Measurements from ENCODE around the gene TMEM238L. TPM values are rescaled to one million over a fixed set of nuclear protein-coding genes. Genes with fewer than 3 reads are reported as not detected.

Gene TMEM238L
- total and polyA plus RNA-seq, 2 of the 8 experiments (the other 6 are each of a cell fraction or from before 2014, with no cell fraction given) = not detected

GRCh38 chr17:10836966-10837590 lies 33.2 kb upstream of the TMEM238L start:
- Histone ChIP-seq H3K9ac (replicated peaks in 1 of 4; ENCODE audit: extremely low read depth in 1 of 4, low read depth in 3 of 4, low read length in 3 of 4) (no peak overlapping the region), H3K36me3 (ENCODE audit: control insufficient read depth in 2 of 4, insufficient read depth in 4 of 4, low read length in 3 of 4) (no peaks in the 10 kb centered on the region), H4K91ac (replicated peaks; ENCODE audit: insufficient read length, low read length) (no peak overlapping the region), H3K4ac (replicated peaks; ENCODE audit: insufficient read length, low read depth, low read length) (no peak overlapping the region), H4K20me1 (replicated peaks in 1 of 2; ENCODE audit: control insufficient read depth in 1 of 2, insufficient read depth in 2 of 2, low read length in 2 of 2) (no peaks in the 10 kb centered on the region), H2BK120ac (replicated peaks; ENCODE audit: low read depth, low read length) (no peak overlapping the region), H3K4me3 (ENCODE audit: extremely low read depth in 1 of 4, insufficient read depth in 2 of 4, low read depth in 3 of 4, low read length in 4 of 4) (no peak overlapping the region), H3K23me2 (ENCODE audit: low read depth, low read length) (no peaks in the 10 kb centered on the region), H3K14ac (ENCODE audit: insufficient read length) (no peak overlapping the region), H4K8ac (ENCODE audit: extremely low read depth, insufficient read depth, low read length) (no peak overlapping the region; the same call in 1 of the 2 replicates), H3K4me2 (ENCODE audit: insufficient read depth in 1 of 2, low read depth in 2 of 2, low read length in 2 of 2) (no peak overlapping the region), H2BK12ac (ENCODE audit: low read depth, low read length) (no peak overlapping the region), H3K23ac (ENCODE audit: insufficient read length) (no peak overlapping the region), H2AFZ (ENCODE audit: low read length) (no peak overlapping the region), H2BK15ac (ENCODE audit: low read length) (no peak overlapping the region), H2BK20ac (ENCODE audit: low read length) (no peak overlapping the region), H3K27ac (ENCODE audit: low read depth, low read length) (no peak overlapping the region), H3K27me3 (replicated peaks in 1 of 4; ENCODE audit: control insufficient read depth in 3 of 4, extremely low read depth in 1 of 4, insufficient read depth in 3 of 4, low read length in 3 of 4) (no peaks in the 10 kb centered on the region), H3K79me1 (ENCODE audit: low read depth, low read length) (no peaks in the 10 kb centered on the region), H2AK5ac (ENCODE audit: low read depth, low read length) (no peak overlapping the region), H3K4me1 (replicated peaks in 1 of 4; ENCODE audit: control insufficient read depth in 3 of 4, insufficient read depth in 4 of 4, low read length in 3 of 4) (peaks cover 0 to 5% (median 0%) of the 10 kb centered on the region in 4 experiments; a peak in 2 of 7 replicates), H3K79me2 (ENCODE audit: control insufficient read depth in 1 of 2, insufficient read depth in 2 of 2, low read length in 2 of 2) (no peaks in the 10 kb centered on the region), H3K18ac (ENCODE audit: extremely low read depth, low read length) (no peak overlapping the region), H2BK5ac (ENCODE audit: low read depth, low read length) (no peak overlapping the region), H3K56ac (replicated peaks; ENCODE audit: insufficient read length, low read depth, low read length) (no peak overlapping the region), H3K9me3 (ENCODE audit: insufficient read depth in 2 of 2, low read depth in 1 of 2, low read length in 1 of 2) (no peaks in the 10 kb centered on the region), H4K5ac (ENCODE audit: insufficient read length, low read depth, low read length) (no peak overlapping the region)
- WGBS, 2 experiments (ENCODE audit: extremely low coverage in 1 of 2, insufficient coverage in 1 of 2, insufficient read length in 1 of 2, insufficient replicate concordance in 2 of 2, low coverage in 1 of 2, low lambda C conversion rate in 2 of 2, missing lambda C conversion rate in 1 of 2) = 93% methylated on average over 15 of the region's 15 CpGs; no CpG with 5 or more reads in 1 of the 2 experiments
- CTCF ChIA-PET (ENCODE audit: partially characterized antibody) = interaction anchor here (2.1 to 7.4 kb wide), 4 partner anchors 8 to 101 kb away, joined by 7 to 34 read pairs (median 8); no protein-coding TSS in a partner anchor
- no peak for FAIRE-seq
- POLR2A ChIA-PET (ENCODE audit: partially characterized antibody) = no interaction called here
- no peak for DNase-seq (ENCODE audit: low read depth in 1 of 2, low spot score in 2 of 2)
- TF ChIP-seq SIX5 (IDR thresholded peaks at IDR 0.05; ENCODE audit: low read depth, low read length) (no peak), KDM4A (IDR thresholded peaks at IDR 0.05; ENCODE audit: low read depth, low read length, severe bottlenecking) (no peak), RAD21 (IDR thresholded peaks at IDR 0.05 in 1 of 2, conservative IDR thresholded peaks at IDR 0.05 in 1 of 2; ENCODE audit: low read depth in 2 of 2, low read length in 2 of 2) (no peak), POLR2A (IDR thresholded peaks at IDR 0.05; ENCODE audit: control extremely low read depth in 1 of 2, low read depth in 2 of 2, low read length in 2 of 2) (no peak), NANOG (IDR thresholded peaks at IDR 0.05; ENCODE audit: insufficient read depth, low read depth, low read length, poor library complexity, severe bottlenecking) (no peak), KDM5A (IDR thresholded peaks at IDR 0.05; ENCODE audit: low read length) (no peak), RNF2 (IDR thresholded peaks at IDR 0.05; ENCODE audit: borderline replicate concordance, low read depth, low read length, missing control alignments, poor library complexity, severe bottlenecking) (no peak), TAF1 (IDR thresholded peaks at IDR 0.05; ENCODE audit: low read depth, low read length) (no peak), CTCF (IDR thresholded peaks at IDR 0.05; ENCODE audit: control extremely low read depth in 1 of 3, insufficient read depth in 1 of 3, low read depth in 1 of 3, low read length in 3 of 3) (no peak)
